Muscle layer of duodenum (tissue), 2 donors: ENCODE data around the gene RAB39A.
"Not testable (repeated sequence)": the region's sequence is repeated elsewhere in the genome, so short reads cannot be mapped to it uniquely, and the experiment has no call there.

Experiments used
- H3K27ac ChIP-seq: one replicate; pipeline ENCODE4 v1.7.0; 2013; ENCODE audit warnings: mild to moderate bottlenecking, low read length
- H3K27me3 ChIP-seq: one replicate; pipeline ENCODE4 v1.7.0; 2013; ENCODE audit warnings: low read depth, mild to moderate bottlenecking, control low read depth, low read length
- H3K36me3 ChIP-seq, 2 donors: one replicate each; pipeline ENCODE4 v1.7.0; 2013; ENCODE audit warnings: low read length in 2 of 2, control low read depth in 1 of 2, mild to moderate bottlenecking in 1 of 2; ENCODE audit not compliant: insufficient read depth in 2 of 2, control insufficient read depth in 1 of 2
- H3K4me1 ChIP-seq, 2 donors: one replicate each; pipeline ENCODE4 v1.7.0; 2013; ENCODE audit warnings: low read length in 2 of 2, mild to moderate bottlenecking in 2 of 2, control low read depth in 1 of 2, moderate library complexity in 1 of 2; ENCODE audit not compliant: insufficient read depth in 2 of 2, control insufficient read depth in 1 of 2
- H3K4me3 ChIP-seq, 2 donors: one replicate each; pipeline ENCODE4 v1.7.0; 2013; ENCODE audit warnings: low read length in 2 of 2, low read depth in 1 of 2, mild to moderate bottlenecking in 1 of 2
- H3K9me3 ChIP-seq, 2 donors: one replicate each; pipeline ENCODE4 v1.7.0; 2013; ENCODE audit warnings: low read length in 2 of 2, control low read depth in 1 of 2, mild to moderate bottlenecking in 1 of 2; ENCODE audit not compliant: control insufficient read depth in 1 of 2
- donor health status: healthy.

RAB39A gene, protein sequence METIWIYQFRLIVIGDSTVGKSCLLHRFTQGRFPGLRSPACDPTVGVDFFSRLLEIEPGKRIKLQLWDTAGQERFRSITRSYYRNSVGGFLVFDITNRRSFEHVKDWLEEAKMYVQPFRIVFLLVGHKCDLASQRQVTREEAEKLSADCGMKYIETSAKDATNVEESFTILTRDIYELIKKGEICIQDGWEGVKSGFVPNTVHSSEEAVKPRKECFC

DNA sequence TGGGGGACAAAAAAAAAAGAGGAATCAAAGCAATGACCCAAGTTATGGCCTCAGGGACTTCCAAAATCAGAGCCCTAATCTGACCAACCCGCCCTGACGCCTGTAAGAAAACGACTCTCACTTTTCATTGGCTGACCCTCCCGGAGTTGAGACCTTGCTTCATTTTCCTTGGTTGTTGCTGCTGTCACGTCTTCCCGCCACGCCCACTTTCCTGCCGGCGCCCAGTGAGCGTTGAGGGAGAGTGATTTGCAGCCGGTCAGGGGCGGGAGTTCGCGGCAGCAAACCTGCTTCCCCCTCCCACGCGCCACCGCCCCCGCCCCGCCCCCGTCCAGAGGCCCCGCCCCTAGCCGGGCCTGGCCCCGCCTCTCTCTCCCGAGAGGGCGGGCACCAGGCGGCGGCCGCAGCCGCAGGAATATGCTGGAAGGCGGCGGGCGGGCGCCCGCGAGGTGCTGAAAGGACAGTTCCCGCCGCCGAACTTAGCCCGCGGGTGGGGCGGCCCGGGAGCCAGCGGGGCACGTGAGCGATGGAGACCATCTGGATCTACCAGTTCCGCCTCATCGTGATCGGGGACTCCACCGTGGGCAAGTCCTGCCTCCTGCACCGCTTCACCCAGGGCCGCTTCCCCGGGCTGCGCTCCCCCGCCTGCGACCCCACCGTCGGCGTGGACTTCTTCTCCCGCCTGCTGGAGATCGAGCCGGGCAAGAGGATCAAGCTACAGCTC is at the start of gene RAB39A:
Gene RAB39A (plus strand): TSS at position 403 of the 721 bp plus-strand sequence. CDS start 121 bp downstream, at position 524.
- Histone ChIP-seq H3K4me1 (peaks cover 0 to 9% of the 10 kb centered on the region in 2 donors), H3K36me3 (no peaks in the 10 kb centered on the region), H3K27me3 (peaks cover 3% of the 10 kb centered on the region), H3K27ac (no peak within 1 kb of the TSS), H3K9me3 (no peaks in the 10 kb centered on the region), H3K4me3 (peak within 1 kb of the TSS; percentile 63 to 68)

DNA sequence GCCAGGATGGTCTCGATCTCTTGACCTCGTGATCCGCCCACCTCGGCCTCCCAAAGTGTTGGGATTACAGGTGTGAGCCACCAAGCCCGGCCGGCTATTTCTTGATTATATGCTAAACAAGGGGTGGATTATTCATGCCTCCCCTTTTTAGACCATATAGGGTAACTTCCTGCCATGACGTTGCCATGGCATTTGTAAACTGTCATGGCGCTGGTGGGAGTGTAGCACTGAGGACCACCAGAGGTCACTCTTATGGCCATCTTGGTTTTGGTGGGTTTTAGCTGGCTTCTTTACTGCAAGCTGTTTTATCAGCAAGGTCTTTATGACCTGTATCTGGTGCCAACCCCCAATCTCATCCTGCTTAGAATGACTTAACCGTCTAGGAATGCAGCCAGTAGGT is 46.8 kb upstream of the RAB39A start:
- not testable (repeated sequence) for H3K4me1 ChIP-seq, H3K36me3 ChIP-seq, H3K27me3 ChIP-seq

DNA sequence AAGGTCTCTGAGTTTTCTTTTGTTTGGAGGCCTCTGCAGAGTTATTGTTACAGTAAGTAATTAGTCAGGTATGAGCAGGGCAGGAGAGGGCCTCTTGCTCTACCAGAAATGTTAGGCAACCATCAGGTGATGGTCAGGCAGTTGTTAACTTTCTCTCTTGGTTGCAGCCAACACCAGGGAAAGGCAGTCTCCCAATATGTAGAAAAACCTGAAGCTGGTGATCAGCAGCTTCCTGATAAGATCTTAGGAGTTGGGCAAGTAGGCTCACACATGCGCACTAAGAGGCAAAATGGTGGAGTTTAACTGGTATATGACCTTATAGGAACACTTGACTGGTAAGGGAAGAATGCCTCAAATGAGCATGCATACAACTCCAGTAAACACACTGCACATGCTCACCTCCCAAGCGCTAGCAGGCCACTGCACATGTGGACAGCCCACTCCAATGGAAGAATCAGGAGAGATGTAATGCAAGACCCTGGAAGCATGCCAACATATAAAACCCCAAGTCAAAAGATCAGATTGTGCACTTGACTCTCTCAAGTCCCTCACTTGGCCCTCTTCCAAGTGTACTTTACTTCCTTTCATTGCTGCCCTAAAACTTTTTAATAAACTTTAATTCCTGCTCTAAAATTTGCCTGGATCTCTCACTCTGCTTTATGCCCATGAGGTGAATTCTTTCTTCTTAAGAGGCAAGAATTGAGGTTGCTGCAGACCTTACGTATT is 46.0 kb upstream of the RAB39A start:
- Histone ChIP-seq H3K9me3 (no peaks in the 10 kb centered on the region), H3K4me1 (no peaks in the 10 kb centered on the region), H3K4me3 (no peak overlapping the region), H3K36me3 (no peaks in the 10 kb centered on the region), H3K27ac (no peak overlapping the region), H3K27me3 (no peaks in the 10 kb centered on the region)

More for the DNA sequence above, 46.8 kb upstream of the RAB39A start:
- not testable (repeated sequence) for H3K27ac ChIP-seq, H3K4me3 ChIP-seq, H3K9me3 ChIP-seq

DNA sequence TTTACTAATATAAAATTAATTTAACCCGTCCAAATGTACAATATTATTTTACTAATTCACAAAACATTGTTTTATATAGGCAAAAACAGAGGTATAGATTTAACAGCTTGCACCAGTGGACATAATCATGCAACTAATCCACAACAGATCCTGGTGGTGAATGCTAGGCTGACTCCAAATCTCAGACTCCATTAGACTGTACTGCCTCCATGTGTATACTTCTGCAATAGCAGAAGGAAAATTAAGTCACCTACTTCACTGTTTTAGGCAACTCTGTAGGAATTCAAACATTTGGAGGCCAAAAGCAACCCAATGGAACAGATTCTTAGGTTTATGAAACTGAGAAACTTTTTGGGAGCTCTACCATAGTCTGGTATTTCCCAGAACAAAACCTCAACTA is 30.0 kb upstream of the RAB39A start:
- Histone ChIP-seq H3K4me1 (no peaks in the 10 kb centered on the region), H3K36me3 (no peaks in the 10 kb centered on the region), H3K4me3 (no peak overlapping the region), H3K27ac (no peak overlapping the region), H3K9me3 (no peaks in the 10 kb centered on the region), H3K27me3 (no peaks in the 10 kb centered on the region)

DNA sequence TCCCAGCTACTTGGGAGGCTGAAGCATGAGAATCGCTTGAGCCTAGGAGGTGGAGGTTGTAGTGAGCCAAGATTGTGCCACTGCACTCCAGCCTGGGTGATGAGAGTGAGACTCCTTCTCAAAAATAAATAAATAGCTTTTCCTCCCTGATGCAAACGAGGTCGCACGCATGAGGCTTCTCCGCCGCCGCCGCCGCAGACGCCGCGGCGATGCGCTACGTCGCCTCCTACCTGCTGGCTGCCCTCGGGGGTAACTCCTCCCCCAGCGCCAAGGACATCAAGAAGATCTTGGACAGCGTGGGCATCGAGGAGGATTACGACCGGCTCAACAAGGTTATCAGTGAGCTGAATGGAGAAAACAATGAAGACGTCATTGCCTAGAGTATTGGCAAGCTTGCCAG is 20.0 kb upstream of the RAB39A start:
- Histone ChIP-seq H3K36me3 (no peaks in the 10 kb centered on the region), H3K4me1 (no peaks in the 10 kb centered on the region)

DNA sequence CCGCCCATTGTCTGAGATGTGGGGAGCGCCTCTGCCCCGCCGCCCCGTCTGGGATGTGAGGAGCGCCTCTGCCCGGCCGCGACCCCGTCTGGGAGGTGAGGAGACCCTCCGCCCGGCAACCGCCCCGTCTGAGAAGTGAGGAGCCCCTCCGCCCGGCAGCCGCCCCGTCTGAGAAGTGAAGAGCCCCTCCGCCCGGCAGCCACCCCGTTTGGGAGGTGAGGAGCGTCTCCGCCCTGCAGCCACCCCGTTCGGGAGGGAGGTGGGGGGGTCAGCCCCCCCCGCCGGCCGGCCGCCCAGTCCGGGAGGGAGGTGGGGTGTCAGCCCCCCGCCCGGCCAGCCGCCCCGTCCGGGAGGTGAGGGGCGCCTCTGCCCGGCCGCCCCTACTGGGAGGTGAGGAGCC is 15.8 kb upstream of the RAB39A start:
- not testable (repeated sequence) for H3K27ac ChIP-seq, H3K9me3 ChIP-seq, H3K27me3 ChIP-seq, H3K4me1 ChIP-seq, H3K36me3 ChIP-seq, H3K4me3 ChIP-seq

More for the DNA sequence above, 20.0 kb upstream of the RAB39A start:
- Histone ChIP-seq H3K27ac (no peak overlapping the region), H3K9me3 (no peaks in the 10 kb centered on the region), H3K27me3 (no peaks in the 10 kb centered on the region), H3K4me3 (no peak overlapping the region)

DNA sequence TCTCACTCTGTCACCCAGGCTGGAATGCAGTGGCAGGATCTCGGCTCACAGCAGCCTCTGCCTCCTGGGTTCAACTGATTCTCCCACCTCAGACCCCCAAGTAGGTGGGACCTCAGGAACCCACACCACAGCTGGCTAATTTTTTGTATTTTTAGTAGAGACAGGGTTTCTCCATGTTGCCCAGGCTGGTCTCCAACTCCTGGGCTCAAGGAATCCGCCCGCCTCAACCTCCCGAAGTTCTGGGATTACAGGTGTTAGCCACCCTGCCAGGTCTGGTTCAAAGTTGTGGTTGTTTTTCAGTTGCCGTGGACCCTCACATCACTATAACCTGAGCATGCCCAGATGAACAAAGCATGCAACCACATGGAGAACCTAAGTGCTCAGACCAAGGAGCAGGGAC is 13.0 kb upstream of the RAB39A start:
- Histone ChIP-seq H3K4me3 (no peak overlapping the region), H3K4me1 (no peaks in the 10 kb centered on the region), H3K27me3 (no peaks in the 10 kb centered on the region), H3K36me3 (no peaks in the 10 kb centered on the region), H3K9me3 (no peaks in the 10 kb centered on the region), H3K27ac (no peak overlapping the region)

DNA sequence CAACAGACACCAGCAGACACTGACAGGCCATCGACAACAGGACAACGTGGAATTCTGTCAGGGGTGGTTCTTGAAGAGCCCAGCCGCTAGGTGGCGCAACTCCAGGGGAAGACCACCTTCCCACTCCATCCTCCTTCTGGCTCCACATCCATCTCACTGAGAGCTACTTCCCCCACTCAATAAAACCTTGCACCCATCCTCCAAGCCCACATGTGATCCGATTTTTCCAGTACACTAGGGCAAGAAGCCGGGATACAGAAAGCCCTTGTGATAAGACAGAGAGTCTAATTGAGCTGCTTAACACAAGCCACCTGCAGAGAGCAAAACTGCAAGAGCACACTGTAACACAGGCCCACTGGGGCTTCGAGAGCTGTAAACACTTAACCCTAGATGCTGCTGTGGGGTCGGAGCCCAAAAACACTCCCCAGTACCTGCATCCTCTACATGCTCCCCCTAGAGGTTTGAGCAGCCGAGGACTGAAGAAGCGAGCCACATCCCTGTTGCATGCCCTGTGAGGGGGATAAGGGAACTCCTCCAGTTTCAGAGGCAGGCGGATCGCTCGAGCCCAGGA is 11.5 kb upstream of the RAB39A start:
- no peaks in the 10 kb centered on the region for H3K36me3 ChIP-seq
- H3K4me3 ChIP-seq, result no peak overlapping the region
- H3K27me3 ChIP-seq, result no peaks in the 10 kb centered on the region
- no peaks in the 10 kb centered on the region for H3K4me1 ChIP-seq
- H3K9me3 ChIP-seq, result no peaks in the 10 kb centered on the region
- no peak overlapping the region for H3K27ac ChIP-seq

DNA sequence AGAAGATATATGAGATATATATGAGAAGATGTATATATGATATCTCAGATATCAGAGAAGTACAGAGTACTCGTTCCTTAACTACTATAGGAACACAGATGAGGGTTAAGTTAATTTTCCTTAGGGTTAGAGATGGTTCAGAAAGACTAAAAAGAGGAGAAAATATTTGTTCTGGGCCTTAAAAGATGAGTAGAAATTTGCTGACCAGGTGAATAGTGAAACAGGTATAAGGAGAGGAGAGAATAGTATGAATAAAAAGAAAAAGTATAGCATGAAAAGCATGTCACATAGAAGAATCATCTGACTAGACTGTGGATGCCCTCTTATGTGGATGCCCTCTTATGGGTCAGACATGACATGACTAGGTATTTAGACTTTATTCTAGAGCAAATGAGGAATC is 6.3 kb upstream of the RAB39A start:
- no peaks in the 10 kb centered on the region for H3K4me1 ChIP-seq
- H3K36me3 ChIP-seq, result no peaks in the 10 kb centered on the region
- H3K9me3 ChIP-seq, result no peaks in the 10 kb centered on the region
- no peak overlapping the region for H3K27ac ChIP-seq
- H3K27me3 ChIP-seq, result no peaks in the 10 kb centered on the region
- no peak overlapping the region for H3K4me3 ChIP-seq

DNA sequence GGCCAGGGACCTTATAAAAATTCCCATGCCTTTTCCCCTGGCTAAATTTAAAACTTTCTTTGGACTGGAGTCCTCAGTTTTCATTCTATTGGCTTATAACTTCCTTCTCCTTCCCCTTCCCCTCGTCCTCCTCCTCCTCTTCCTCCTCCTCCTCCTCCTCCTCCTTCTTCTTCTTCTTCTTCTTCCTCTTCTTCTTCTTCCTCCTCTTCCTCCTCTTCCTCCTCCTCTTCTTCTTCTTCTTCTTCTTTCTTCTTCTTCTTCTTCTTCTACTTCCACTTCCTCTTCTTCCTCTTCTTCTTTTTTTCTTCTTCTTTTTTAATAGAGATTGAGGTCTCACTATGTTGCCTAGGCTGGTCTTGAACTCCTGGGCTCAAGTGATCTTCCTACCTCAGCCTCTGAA is 4.7 kb upstream of the RAB39A start:
- H3K9me3 ChIP-seq, H3K27me3 ChIP-seq, H3K4me3 ChIP-seq, H3K27ac ChIP-seq, H3K4me1 ChIP-seq, H3K36me3 ChIP-seq: not testable (repeated sequence)

DNA sequence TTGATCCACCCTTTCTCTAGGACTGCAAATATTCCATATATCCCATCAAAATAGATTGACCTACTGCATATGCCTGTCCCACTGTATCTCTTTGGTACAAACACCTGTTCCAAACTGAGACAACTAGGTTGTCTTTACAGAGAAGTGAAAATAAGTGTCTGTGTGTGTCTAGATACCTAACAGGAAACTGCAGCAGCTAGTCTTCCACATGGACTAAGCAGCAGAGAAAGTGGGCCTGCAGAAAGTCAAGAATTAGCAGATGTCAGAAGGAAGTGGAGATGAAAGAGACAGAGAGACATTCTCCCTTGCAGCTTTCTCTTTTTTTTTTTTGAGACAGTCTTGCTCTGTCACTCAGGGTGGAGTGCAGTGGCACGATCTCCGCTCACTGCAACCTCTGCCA is 3.9 kb upstream of the RAB39A start:
- peaks cover 3% of the 10 kb centered on the region for H3K27me3 ChIP-seq
- peaks cover 0 to 9% of the 10 kb centered on the region in 2 donors for H3K4me1 ChIP-seq
- H3K9me3 ChIP-seq, result no peaks in the 10 kb centered on the region
- H3K4me3 ChIP-seq, result no peak overlapping the region
- H3K36me3 ChIP-seq, result no peaks in the 10 kb centered on the region
- H3K27ac ChIP-seq, result no peak overlapping the region
